A549 (cell line): Measurements from ENCODE around the gene TBC1D21. TPM values are rescaled to one million over a fixed set of nuclear protein-coding genes. Genes with fewer than 3 reads are reported as not detected.
A peak's percentile ranks its signal among the peaks of the same experiment; 100 is the strongest.

ENCODE experiments used
- ATAC-seq, 2 experiments: fragments of 200-7000 bp in 1 of 2; fragments of >200 bp in 1 of 2; cut with Nextera tagmentation in 1 of 2; cut with Tn5 transposase in 1 of 2; 3 replicates each; pipeline versions ENCODE4 v1.8.0 to v1.9.1; 2018 to 2020; ENCODE audit warnings: mild to moderate bottlenecking in 1 of 2, moderate library complexity in 1 of 2
- CTCF ChIA-PET: fragments of 300-600 bp; sonication (Branson Sonifier 250); formaldehyde crosslinking; extraction: SDS; loops from one replicate; lab custom pipeline; 2021; ENCODE audit warnings: antibody characterized with exemption, inconsistent platforms; lab: Yijun Ruan, JAX
- POLR2A ChIA-PET: fragments of 350-600 bp; formaldehyde crosslinking; extraction: SDS; loops from one replicate; lab custom pipeline; 2021; ENCODE audit warnings: antibody characterized with exemption, inconsistent platforms; lab: Yijun Ruan, JAX
- DNase-seq, 2 experiments: peaks; one replicate each; pipeline versions ENCODE4 v3.0.0 to v3.0.0-alpha.2; 2011 to 2016; ENCODE audit warnings: low read depth in 1 of 2, low spot score in 1 of 2
- FAIRE-seq: peaks from 2 replicates; lab custom pipeline; 2011; peaks lifted over from hg19 to GRCh38; lab: Jason Lieb, UNC
- H3K27ac ChIP-seq, 2 experiments: fragments of >200 bp; sonication (Bioruptor Twin); formaldehyde crosslinking; 3 replicates each; pipeline ENCODE4 v1.5.1; 2016 to 2017
- H3K4me1 ChIP-seq: fragments of >200 bp; sonication (Bioruptor Twin); formaldehyde crosslinking; 3 replicates; pipeline ENCODE4 v1.6.1; 2016
- H3K4me2 ChIP-seq: fragments of >200 bp; sonication (Bioruptor Twin); formaldehyde crosslinking; 3 replicates; pipeline ENCODE4 v1.6.1; 2016
- H3K4me3 ChIP-seq: fragments of >200 bp; sonication (Bioruptor Twin); formaldehyde crosslinking; 3 replicates; pipeline ENCODE4 v1.5.1; 2016
- H3K9me3 ChIP-seq: fragments of >200 bp; sonication (Bioruptor Twin); formaldehyde crosslinking; 3 replicates; pipeline ENCODE4 v1.6.1; 2016
- CBX2 ChIP-seq: fragments of 200-600 bp; sonication (generic); IDR thresholded peaks from 2 replicates; pipeline ENCODE4 v1.6.1; 2016; ENCODE audit warnings: low read depth, mild to moderate bottlenecking, borderline replicate concordance
- CHD2 ChIP-seq: fragments of 150-350 bp; IDR thresholded peaks from 2 replicates; pipeline ENCODE4 v1.6.1; 2014; ENCODE audit warnings: low read length; ENCODE audit not compliant: partially characterized antibody
- CHD4 ChIP-seq: fragments of 200-600 bp; sonication (generic); IDR thresholded peaks from 2 replicates; pipeline ENCODE4 v1.6.1; 2016; ENCODE audit warnings: antibody characterized with exemption, mild to moderate bottlenecking, borderline replicate concordance
- EHMT2 ChIP-seq: fragments of 200-600 bp; sonication (generic); IDR thresholded peaks from 2 replicates; pipeline ENCODE4 v1.6.1; 2016; ENCODE audit warnings: antibody characterized with exemption, low read depth, mild to moderate bottlenecking, moderate library complexity
- ESRRA ChIP-seq: fragments of 150-350 bp; IDR thresholded peaks from 2 replicates; pipeline ENCODE4 v1.6.1; 2014; ENCODE audit warnings: mild to moderate bottlenecking, low read length, borderline replicate concordance
- FOSB ChIP-seq: fragments of 250-450 bp; sonication (Bioruptor Pico); IDR thresholded peaks from 2 replicates; pipeline ENCODE4 v1.5.0; 2020; ENCODE audit warnings: mild to moderate bottlenecking, moderate library complexity
- FOSL2 ChIP-seq, 2 experiments: fragments of 450-650 bp in 1 of 2; fragments of >200 bp in 1 of 2; sonication (Bioruptor Twin) in 1 of 2; formaldehyde crosslinking; IDR thresholded peaks; 2 replicates each; pipeline versions ENCODE4 v1.5.0 to v1.6.1; 2016 to 2020; ENCODE audit warnings: mild to moderate bottlenecking in 1 of 2, moderate library complexity in 1 of 2
- HOXA7 ChIP-seq: fragments of 250-450 bp; sonication (Bioruptor Pico); IDR thresholded peaks from 2 replicates; pipeline ENCODE4 v1.5.0; 2020; ENCODE audit warnings: mild to moderate bottlenecking, moderate library complexity
- HOXB5 ChIP-seq: fragments of 250-450 bp; sonication (Bioruptor Pico); IDR thresholded peaks from 2 replicates; pipeline ENCODE4 v1.5.0; 2020; ENCODE audit warnings: mild to moderate bottlenecking, moderate library complexity
- MAZ ChIP-seq: fragments of 150-350 bp; IDR thresholded peaks from 2 replicates; pipeline ENCODE4 v1.6.1; 2014; ENCODE audit warnings: antibody characterized with exemption, low read depth, low read length, borderline replicate concordance
- NFE2L2 ChIP-seq: fragments of 150-350 bp; conservative IDR thresholded peaks from 2 replicates; pipeline ENCODE4 v1.6.1; 2014; ENCODE audit warnings: low read length
- NPAS2 ChIP-seq: fragments of 250-450 bp; sonication (Bioruptor Pico); IDR thresholded peaks from 2 replicates; pipeline ENCODE4 v1.8.0; 2022; ENCODE audit warnings: mild to moderate bottlenecking, moderate library complexity, borderline replicate concordance
- POLR2A ChIP-seq: IDR thresholded peaks from 2 replicates; pipeline ENCODE4 v1.6.1; 2012; ENCODE audit warnings: mild to moderate bottlenecking, low read length
- RAD21 ChIP-seq, 2 experiments: fragments of >200 bp in 1 of 2; sonication (Bioruptor Twin) in 1 of 2; formaldehyde crosslinking in 1 of 2; IDR thresholded peaks in 1 of 2; conservative IDR thresholded peaks in 1 of 2; 2 replicates in 1 of 2; 3 replicates in 1 of 2; pipeline ENCODE4 v1.6.1; 2012 to 2018; ENCODE audit warnings: inconsistent platforms in 1 of 2
- RARB ChIP-seq: fragments of 250-450 bp; sonication (Bioruptor Pico); IDR thresholded peaks from 2 replicates; pipeline ENCODE4 v1.8.0; 2021; ENCODE audit warnings: mild to moderate bottlenecking, moderate library complexity
- RCOR1 ChIP-seq: fragments of 150-350 bp; IDR thresholded peaks from 2 replicates; pipeline ENCODE4 v1.6.1; 2014; ENCODE audit warnings: antibody characterized with exemption, low read length, low read depth
- RFX5 ChIP-seq: fragments of 450-650 bp; IDR thresholded peaks from 2 replicates; pipeline ENCODE4 v1.7.1; 2014; ENCODE audit warnings: antibody characterized with exemption, mild to moderate bottlenecking, moderate library complexity
- RNF2 ChIP-seq: fragments of 200-600 bp; sonication (generic); IDR thresholded peaks from 2 replicates; pipeline ENCODE4 v1.6.1; 2016; ENCODE audit warnings: low read depth, mild to moderate bottlenecking, antibody characterized with exemption, moderate library complexity, borderline replicate concordance
- TFCP2L1 ChIP-seq: fragments of 250-450 bp; sonication (Bioruptor Pico); IDR thresholded peaks from 2 replicates; pipeline ENCODE4 v1.5.0; 2021; ENCODE audit warnings: mild to moderate bottlenecking
- ZC3H11A ChIP-seq: fragments of 450-650 bp; IDR thresholded peaks from 2 replicates; pipeline ENCODE4 v1.6.1; 2014; ENCODE audit warnings: antibody characterized with exemption, mild to moderate bottlenecking
- ZNF302 ChIP-seq: fragments of 250-450 bp; sonication (Bioruptor Pico); IDR thresholded peaks from 2 replicates; pipeline ENCODE4 v1.9.0; 2021; ENCODE audit warnings: inconsistent platforms, mild to moderate bottlenecking, moderate library complexity
- ZSCAN20 ChIP-seq: fragments of 250-450 bp; sonication (Bioruptor Pico); IDR thresholded peaks from 2 replicates; pipeline ENCODE4 v1.8.0; 2022; ENCODE audit warnings: mild to moderate bottlenecking, moderate library complexity
- WGBS: methylation state at CpG from one replicate; pipeline ENCODE4 v1.1.6; 2017; ENCODE audit errors: missing lambda C conversion rate; 5-methylcytosine and 5-hydroxymethylcytosine counted together
- polyA plus RNA-seq, 4 experiments: library from polyadenylated mRNA; depleted of rRNA in 3 of 4; stranded (reverse); fragments of >200 nt; fragmentation: RNase III in 1 of 4; extraction: RNeasy Plus Mini Kit Qiagen cat#74134 plus additional on column Dnase treatment in 1 of 4; gene quantifications; 2 replicates in 3 of 4; 3 replicates in 1 of 4; pipeline ENCODE4 v1.2.3, GENCODE V29; 2011 to 2017
- TF ChIP-seq, protein P1 (sequence below): IDR thresholded peaks from 2 replicates; pipeline ENCODE4 v1.6.1; 2012
- TF ChIP-seq, protein P2 (sequence below): IDR thresholded peaks from 2 replicates; pipeline ENCODE4 v1.6.1; 2012
- TF ChIP-seq, protein P3 (sequence below): fragments of 450-650 bp; IDR thresholded peaks from 2 replicates; pipeline ENCODE4 v1.6.1; 2014; ENCODE audit warnings: antibody characterized with exemption
- TF ChIP-seq, protein P4 (sequence below): fragments of 200-600 bp; sonication (generic); IDR thresholded peaks from 2 replicates; pipeline ENCODE4 v1.6.1; 2016; ENCODE audit warnings: antibody characterized with exemption, mild to moderate bottlenecking, moderate library complexity
- TF ChIP-seq, protein P5 (sequence below): fragments of 150-350 bp; IDR thresholded peaks from 2 replicates; pipeline ENCODE4 v1.6.1; 2014; ENCODE audit warnings: low read depth, mild to moderate bottlenecking, low read length

The TBC1D21 gene
- polyA plus RNA-seq, 2 of the 4 experiments (the other 2 are of a cell fraction), result not detected

DNA sequence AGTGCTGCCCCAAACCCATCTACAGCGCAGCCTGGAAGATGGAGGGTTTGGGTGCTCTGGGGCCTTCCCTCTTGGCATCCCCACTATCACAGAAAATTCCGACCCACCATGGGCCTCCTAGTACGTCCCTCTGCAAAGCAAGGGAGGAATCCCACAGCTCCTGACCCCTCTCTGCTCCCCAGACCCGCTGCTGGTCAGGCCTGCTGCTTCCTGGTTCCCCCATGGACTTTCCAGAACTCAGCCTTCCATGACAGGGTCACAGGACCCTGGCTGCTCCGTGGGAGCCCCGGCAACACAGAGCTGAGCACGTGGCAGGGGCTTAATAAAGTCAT, 49.8 kb downstream of the TBC1D21 start (continued):
- TF ChIP-seq, protein P1, sequence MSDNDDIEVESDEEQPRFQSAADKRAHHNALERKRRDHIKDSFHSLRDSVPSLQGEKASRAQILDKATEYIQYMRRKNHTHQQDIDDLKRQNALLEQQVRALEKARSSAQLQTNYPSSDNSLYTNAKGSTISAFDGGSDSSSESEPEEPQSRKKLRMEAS, result no peak
- TF ChIP-seq EHMT2 (no peak), HOXA7 (CRISPR knock-in tag) (no peak), FOSL2 (IDR thresholded peaks at IDR 0.05) (no peak), FOSL2 (CRISPR knock-in tag; IDR thresholded peaks at IDR 0.05) (no peak), POLR2A (no peak), CHD2 (no peak)

DNA sequence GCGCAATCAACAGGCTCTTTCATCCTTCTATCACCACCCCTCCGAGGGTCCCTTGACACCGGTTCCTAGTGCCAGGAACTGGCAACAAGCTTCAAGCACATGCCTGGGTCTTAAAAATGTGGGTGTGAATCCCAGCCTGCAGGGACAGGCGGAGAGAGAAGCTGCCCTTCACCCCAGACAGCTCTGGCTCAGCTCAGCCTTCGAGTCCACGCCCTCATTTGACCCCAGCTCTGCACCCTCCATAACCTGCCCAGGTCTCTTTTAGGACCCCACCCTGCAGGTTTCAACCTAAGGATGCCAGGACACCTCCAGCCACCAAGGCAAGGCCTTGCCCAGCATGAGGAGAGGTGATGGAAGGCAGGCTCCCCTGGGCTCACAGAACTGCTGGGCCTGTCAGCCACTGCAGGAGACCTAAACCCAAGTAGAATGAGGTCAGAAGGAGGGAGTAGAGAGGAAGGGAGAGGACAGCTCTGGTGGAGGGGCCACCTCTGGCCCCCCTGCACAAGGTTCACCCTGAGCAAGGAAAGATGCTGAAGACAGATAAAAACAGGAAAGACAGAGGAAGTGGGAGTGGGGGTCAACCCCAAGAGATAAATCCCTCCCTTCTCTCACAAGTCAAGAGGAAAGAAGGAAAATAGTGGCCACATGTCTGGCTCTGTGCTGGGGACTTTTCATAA, 50.3 kb downstream of the TBC1D21 start:
- Histone ChIP-seq H3K9me3 (no peaks in the 10 kb centered on the region), H3K4me2 (no peak overlapping the region), H3K27ac (peak overlapping the region in 1 of 2 experiments; percentile 75; a peak in 3 of 6 replicates), H3K4me1 (peaks cover 18% of the 10 kb centered on the region), H3K4me3 (no peak overlapping the region)
- FAIRE-seq (no peak), DNase-seq (no peak), ATAC-seq (no peak)
- POLR2A ChIA-PET, result no interaction called here
- TF ChIP-seq RFX5, result no peak
- no peak for TF ChIP-seq ZC3H11A
- TF ChIP-seq NFE2L2, result no peak
- TF ChIP-seq NPAS2, result no peak
- TF ChIP-seq, protein P2, sequence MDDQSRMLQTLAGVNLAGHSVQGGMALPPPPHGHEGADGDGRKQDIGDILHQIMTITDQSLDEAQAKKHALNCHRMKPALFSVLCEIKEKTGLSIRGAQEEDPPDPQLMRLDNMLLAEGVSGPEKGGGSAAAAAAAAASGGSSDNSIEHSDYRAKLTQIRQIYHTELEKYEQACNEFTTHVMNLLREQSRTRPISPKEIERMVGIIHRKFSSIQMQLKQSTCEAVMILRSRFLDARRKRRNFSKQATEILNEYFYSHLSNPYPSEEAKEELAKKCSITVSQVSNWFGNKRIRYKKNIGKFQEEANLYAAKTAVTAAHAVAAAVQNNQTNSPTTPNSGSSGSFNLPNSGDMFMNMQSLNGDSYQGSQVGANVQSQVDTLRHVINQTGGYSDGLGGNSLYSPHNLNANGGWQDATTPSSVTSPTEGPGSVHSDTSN, result no peak
- TF ChIP-seq RAD21 (conservative IDR thresholded peaks at IDR 0.05 in 1 of 2, IDR thresholded peaks at IDR 0.05 in 1 of 2), result no peak
- TF ChIP-seq, protein P3, sequence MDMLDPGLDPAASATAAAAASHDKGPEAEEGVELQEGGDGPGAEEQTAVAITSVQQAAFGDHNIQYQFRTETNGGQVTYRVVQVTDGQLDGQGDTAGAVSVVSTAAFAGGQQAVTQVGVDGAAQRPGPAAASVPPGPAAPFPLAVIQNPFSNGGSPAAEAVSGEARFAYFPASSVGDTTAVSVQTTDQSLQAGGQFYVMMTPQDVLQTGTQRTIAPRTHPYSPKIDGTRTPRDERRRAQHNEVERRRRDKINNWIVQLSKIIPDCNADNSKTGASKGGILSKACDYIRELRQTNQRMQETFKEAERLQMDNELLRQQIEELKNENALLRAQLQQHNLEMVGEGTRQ, result no peak
- TF ChIP-seq HOXB5 (CRISPR knock-in tag), result no peak
- no peak for TF ChIP-seq RCOR1
- WGBS, result 100% methylated on average over 2 of the region's 6 CpGs
- CTCF ChIA-PET, result interaction anchor here (0.6 to 2.3 kb wide), 4 partner anchors 14 to 180 kb away, joined by 3 to 8 read pairs (median 4); no protein-coding TSS in a partner anchor

DNA sequence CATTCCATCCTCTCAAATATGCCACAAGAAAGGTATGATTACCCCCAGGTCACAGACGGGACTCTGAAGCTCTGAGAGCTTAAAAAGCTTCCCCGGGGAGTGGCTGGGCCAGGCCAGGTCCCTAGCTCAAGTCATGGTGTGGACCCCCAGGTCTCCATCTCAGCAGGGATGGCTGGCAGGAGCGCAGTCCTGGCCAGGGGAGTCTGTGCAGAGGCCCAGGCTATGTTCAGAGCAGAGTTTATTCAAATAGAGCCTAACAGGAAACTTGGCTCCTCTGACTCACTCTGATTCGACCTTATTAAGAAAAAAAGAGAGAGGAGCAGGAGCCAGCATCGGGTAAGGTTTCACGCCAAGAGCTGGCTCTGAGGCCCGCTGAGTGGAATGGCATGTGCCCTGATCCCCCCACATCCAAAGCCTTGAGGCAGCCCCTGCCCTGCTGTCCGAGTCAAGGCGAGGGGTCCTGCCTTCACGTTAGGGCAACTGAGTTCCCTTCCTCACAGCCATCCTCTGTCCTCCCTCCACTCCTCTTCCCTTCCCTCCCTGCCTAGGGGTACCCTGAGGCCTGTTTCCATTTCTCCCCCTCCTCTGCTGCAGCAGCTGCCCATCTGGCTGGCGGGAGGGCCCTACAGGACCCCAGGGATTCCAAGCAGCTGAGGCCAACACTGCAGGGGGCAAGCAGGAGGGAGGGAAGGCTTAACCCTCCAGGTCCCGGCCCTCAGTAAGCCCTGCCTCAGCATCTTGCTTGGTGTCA, 51.0 kb downstream of the TBC1D21 start:
- CTCF ChIA-PET, result interaction anchor here (2.3 kb wide), 1 partner anchor 17 kb away, joined by 8 read pairs; no protein-coding TSS in a partner anchor
- peak overlapping the region; percentile 21; the same call in 1 of the 3 replicates for H3K4me2 ChIP-seq
- FAIRE-seq (no peak), ATAC-seq (peak; percentile 26 to 55; a peak in 3 of 6 replicates), DNase-seq (peak; percentile 12 to 17)
- TF ChIP-seq, protein P4, sequence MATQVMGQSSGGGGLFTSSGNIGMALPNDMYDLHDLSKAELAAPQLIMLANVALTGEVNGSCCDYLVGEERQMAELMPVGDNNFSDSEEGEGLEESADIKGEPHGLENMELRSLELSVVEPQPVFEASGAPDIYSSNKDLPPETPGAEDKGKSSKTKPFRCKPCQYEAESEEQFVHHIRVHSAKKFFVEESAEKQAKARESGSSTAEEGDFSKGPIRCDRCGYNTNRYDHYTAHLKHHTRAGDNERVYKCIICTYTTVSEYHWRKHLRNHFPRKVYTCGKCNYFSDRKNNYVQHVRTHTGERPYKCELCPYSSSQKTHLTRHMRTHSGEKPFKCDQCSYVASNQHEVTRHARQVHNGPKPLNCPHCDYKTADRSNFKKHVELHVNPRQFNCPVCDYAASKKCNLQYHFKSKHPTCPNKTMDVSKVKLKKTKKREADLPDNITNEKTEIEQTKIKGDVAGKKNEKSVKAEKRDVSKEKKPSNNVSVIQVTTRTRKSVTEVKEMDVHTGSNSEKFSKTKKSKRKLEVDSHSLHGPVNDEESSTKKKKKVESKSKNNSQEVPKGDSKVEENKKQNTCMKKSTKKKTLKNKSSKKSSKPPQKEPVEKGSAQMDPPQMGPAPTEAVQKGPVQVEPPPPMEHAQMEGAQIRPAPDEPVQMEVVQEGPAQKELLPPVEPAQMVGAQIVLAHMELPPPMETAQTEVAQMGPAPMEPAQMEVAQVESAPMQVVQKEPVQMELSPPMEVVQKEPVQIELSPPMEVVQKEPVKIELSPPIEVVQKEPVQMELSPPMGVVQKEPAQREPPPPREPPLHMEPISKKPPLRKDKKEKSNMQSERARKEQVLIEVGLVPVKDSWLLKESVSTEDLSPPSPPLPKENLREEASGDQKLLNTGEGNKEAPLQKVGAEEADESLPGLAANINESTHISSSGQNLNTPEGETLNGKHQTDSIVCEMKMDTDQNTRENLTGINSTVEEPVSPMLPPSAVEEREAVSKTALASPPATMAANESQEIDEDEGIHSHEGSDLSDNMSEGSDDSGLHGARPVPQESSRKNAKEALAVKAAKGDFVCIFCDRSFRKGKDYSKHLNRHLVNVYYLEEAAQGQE, result no peak
- TF ChIP-seq NPAS2 (no peak), FOSB (no peak), CHD4 (no peak), ZNF302 (CRISPR knock-in tag) (no peak), RNF2 (no peak), ZSCAN20 (CRISPR knock-in tag) (no peak), CBX2 (no peak), ESRRA (no peak), RARB (CRISPR knock-in tag) (no peak), MAZ (no peak), HOXB5 (CRISPR knock-in tag) (no peak), ZC3H11A (no peak), NFE2L2 (no peak), TFCP2L1 (no peak), FOSL2 (IDR thresholded peaks at IDR 0.05) (no peak), FOSL2 (CRISPR knock-in tag; IDR thresholded peaks at IDR 0.05) (no peak)
- TF ChIP-seq, protein P5, sequence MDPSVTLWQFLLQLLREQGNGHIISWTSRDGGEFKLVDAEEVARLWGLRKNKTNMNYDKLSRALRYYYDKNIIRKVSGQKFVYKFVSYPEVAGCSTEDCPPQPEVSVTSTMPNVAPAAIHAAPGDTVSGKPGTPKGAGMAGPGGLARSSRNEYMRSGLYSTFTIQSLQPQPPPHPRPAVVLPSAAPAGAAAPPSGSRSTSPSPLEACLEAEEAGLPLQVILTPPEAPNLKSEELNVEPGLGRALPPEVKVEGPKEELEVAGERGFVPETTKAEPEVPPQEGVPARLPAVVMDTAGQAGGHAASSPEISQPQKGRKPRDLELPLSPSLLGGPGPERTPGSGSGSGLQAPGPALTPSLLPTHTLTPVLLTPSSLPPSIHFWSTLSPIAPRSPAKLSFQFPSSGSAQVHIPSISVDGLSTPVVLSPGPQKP, result no peak
- peak overlapping the region in 1 of 2 experiments; percentile 75; a peak in 3 of 6 replicates for H3K27ac ChIP-seq
- no peaks in the 10 kb centered on the region for H3K9me3 ChIP-seq
- POLR2A ChIA-PET, result no interaction called here
- 35% methylated on average over 9 of the region's 12 CpGs for WGBS
- H3K4me3 ChIP-seq, result no peak overlapping the region
- peaks cover 19% of the 10 kb centered on the region for H3K4me1 ChIP-seq
